Activated effector memory CD4-positive, alpha-beta T cell treated with Interleukin-2 at 50 U/mL for 16 hours (primary cell): ENCODE results near the gene CABLES1.

Experiments
- DNase-seq: peaks from one replicate; pipeline ENCODE4 v3.0.0-alpha.2; 2020

CABLES1 gene

DNA sequence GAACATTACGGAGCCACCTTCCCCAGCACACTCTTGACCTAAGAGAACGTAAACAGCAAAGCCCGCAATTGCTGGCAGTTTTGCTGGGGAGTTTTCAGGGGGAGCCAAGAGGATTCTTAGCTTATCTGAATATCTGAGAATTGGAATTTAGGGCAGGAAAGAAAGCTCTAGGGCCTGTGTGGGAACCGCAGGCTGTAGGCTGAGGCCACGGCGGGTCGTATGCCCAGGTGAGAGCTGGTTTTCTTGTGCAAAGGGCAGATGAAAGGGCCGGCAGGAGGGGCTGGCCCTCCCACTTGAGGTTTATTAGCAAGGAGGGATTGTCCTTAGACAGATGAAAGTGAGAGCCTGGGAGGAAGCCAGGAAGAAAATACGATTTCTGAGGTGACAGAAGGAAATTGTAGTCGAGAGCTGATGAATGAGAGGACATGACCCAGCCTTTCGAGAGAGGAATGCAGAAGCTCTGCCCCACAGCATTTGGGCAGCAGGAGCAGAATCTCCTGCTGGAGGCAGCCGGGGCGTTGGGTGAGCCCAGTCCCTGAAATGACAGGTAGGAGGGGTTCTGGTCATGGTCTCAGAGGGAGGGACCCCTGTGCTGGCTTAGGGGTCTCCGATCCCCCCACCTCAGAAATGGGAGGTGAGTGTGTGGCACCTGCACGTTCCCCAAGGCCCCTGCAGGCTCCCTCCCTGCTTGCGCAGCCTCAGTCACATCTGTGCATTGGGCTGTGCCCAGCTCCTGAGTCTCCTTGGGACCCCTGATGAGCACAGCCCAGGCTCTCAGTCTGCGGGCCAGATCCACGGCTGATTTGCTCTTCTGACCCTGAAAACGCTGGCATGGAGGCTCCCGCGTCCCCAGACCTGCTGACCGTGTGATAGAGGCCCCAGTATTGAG, 61.1 kb downstream of the CABLES1 start:
- no peak for DNase-seq

DNA sequence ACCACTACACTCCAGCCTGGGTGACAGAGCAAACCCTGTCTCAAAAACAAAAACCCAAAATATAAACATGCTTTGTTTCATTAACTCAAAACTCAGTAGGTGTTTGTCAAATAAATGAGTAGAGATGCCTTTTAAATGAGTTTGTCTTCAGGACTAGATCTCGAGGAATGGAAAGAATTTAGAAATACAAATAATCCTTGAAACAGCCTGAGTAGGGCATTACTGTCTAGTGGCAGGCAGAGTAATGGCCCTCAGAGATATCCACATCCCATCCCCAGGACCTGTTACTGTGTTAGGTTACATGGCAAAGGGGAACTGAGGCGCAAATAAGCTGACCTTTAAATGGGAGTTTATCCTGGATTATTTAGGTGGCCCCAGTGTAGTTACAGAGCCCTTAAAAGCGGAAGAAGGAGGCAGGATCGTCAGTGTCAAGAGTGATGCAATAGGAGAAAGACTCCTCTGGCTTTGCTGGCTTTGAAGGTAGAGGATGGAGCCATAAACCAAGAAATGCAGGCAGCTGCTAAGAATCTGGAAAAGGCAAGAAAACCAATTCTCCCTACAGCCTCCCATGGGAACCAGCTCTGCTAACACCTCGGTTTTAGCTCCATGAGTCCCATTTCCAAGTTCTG, 63.0 kb downstream of the CABLES1 start:
- no peak for DNase-seq

DNA sequence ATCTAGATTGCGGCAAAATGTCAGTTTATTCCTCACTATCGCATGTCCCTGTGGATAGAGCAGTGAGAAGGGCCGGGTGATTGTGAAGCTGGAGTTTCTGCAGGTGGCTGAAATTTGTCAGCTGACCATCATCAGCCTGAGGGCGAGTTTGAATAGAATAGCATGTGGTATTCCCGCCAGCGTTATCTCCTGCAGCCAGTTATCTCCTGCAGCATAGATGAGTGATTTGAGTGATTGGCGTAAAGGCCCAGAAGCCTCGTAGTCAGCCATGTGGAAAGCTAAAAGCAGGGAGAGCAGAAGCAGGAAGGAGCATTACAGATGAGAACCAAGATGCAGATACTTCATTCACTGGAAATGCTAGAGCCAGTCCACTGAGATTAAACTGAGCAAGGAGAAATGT, 65.5 kb downstream of the CABLES1 start:
- no peak for DNase-seq

DNA sequence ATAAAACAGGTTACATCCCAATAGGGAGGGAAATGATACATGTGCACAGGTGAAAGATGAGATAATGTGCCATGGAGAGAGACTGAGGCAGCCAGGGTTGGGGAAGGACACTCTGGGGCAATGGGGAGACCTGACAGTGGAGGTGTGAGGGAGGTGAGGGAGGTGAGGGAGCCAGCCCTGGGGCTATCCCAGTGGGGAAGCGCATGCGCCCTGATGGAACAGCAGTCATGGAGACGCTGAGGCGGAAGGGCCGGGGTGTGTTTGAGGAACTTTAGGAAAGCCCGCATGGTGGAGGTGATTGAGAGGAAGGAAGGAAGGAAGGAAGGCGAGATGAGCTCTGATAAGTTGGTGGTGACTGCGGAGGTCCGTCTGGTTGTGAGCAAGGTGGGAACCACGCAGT, 66.5 kb downstream of the CABLES1 start:
- no peak for DNase-seq

DNA sequence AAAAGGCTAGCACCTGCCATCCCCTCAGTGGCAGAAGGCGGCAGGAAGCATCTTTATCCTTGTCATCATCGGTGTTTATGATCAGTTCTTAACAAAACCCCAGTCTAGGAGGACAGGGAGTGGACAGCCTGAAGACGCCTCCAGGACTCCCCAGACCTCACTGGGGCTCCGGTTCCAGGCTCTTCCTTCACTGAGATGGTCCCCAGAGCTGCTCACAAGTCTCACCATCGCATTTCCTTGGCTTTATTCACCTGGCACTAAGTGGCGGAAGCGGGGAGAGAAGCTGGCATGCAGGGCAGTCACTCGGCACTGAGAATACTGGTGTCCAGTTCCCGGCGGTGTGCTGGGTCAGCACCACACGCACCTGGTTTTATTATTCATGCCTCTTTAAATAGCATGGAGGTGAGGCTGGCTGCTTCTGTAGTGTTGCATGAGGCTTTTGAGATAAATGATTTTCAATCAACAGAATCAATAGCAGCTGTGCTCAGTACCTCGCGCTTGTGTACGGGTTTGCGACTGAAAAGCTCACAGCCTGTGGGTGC, 68.7 kb downstream of the CABLES1 start:
- DNase-seq = no peak

DNA sequence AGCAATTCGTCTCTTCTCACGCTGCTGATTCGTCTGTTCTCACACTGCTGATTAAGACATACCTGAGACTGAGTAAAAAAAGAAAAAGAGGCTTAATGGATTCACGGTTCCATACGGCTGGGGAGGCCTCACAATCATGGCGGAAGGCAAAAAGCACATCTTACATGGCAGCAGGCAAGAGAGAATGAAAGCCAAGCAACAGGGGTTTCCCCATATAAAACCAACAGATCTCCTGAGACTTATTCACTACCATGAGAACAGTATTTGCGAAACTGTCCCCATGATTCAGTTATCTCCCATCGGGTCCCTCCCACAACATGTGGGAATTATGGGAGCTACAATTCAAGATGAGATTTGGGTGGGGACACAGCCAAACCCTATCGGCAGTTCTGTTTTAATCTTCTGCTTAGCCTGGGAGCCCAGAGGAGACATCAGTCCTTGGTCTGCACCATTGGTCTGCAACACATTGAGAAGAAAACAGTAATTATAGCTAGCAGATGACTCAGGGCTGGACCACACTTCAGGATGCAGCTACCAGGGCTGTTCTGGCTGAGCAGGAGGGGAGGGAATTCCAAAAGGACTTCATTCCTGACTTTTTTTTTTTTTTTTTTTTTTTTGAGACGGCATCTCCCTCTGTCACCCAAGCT, 69.4 kb downstream of the CABLES1 start:
- no peak for DNase-seq

DNA sequence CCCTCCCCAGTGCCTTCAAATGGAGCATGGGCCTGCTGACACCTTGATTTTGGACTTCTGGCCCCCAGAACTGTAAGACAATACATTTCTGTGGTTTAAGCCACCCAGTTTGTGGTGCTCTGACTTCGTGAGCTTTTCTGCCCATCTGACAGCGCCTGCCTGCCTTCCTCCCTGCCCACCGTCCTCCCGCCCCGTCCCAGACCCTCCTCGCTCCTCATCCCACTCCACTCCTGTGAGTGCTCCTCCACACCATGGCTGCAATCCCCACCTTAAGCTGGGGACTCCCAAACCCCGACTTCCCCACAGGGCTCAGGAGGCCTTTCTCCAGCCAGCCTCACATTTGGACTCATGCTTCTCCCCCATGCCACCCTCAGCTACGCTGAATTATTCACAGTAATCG, 70.7 kb downstream of the CABLES1 start:
- DNase-seq = no peak

DNA sequence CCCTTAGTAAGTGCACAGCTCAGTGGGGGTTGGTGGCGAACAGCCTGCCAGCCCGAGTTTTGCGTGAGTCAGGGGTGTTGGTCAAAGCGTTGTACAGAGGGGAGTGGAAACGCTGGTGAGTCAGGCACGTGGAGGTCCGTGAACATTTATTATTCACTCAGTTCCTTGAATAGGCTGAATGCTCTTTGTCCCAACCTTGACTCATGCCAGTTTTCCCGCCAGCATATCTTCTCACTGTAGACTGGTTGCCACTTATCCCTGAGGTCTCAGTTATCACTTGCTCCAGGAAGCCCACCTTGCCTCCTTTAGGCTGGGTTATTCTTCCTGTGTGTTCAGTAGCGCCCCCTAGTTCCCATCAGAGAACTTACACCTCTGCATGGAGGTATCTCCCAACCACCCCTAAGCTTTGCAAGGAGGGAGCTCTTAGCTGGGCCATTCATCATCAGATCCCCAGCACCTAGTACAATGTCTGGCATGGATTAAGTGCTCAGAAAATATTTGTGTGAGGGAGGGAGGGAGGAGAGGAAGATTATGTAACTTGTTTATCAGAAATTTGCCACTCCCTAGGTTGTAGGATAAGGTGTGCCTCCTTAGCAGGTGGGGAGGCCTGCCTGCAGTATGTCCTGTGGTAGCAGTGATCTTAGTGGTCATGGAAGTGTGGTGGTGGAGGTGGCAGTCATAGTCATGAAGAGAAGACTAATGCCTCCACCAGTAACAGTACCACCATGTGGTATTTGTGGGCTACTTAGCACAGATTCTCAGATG, 72.1 kb downstream of the CABLES1 start:
- DNase-seq = no peak

DNA sequence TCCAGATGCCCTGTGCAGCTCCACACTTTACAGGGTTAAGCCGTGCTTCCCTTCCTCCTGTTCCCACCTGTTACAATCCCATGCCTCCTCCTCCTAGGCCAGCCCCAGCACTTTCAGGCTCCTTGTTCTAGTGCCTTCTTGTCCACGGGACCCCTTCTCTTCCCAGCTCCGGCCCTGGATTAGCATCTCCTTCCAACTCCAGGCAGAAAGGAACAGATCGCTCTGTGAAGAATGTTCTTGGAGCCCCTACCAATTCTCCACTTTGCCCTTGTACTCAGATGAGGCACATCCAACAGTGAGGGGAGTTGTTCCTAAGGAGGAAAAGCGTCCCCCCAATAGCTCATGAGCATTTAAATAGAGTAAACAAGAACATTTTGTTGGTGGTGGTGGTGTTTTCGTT, 72.7 kb downstream of the CABLES1 start:
- no peak for DNase-seq

DNA sequence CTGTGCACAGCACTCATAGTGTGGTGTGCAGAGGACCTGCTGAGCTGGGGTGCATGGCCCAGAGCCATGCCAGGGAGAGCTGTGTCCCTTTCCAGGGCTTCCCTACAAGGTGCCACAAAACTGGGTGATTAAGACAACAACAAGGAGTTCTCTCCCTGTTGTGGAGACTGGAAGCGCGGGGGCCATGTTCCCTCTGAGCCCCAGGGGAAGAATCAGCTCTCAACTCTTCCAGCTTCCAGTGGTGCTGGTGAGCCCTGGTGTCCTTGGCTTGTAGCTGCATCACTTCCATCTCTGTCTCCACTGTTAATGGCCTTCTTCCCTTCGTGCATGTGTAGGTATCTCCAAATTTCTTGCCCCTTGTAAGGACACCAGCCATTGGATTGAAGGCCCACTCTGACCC, 73.3 kb downstream of the CABLES1 start:
- DNase-seq = no peak

DNA sequence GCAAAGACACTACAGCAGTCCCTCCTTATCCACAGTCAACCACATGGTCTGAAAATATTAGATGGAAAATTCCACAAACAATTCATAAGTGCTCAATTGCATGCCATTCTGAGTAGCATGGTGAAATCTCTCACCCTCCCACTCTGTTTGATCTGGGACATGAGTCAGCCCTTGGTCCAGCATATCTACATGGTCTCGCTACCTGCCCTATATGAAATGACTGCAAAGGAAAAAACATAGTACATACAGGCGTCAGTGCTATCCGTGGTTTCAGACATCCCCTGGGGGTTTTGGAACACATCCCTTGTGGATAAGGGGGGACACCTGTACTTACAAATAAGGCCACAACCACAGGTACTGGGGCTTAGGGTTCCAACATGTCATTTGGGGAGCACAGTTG, 73.7 kb downstream of the CABLES1 start:
- no peak for DNase-seq

DNA sequence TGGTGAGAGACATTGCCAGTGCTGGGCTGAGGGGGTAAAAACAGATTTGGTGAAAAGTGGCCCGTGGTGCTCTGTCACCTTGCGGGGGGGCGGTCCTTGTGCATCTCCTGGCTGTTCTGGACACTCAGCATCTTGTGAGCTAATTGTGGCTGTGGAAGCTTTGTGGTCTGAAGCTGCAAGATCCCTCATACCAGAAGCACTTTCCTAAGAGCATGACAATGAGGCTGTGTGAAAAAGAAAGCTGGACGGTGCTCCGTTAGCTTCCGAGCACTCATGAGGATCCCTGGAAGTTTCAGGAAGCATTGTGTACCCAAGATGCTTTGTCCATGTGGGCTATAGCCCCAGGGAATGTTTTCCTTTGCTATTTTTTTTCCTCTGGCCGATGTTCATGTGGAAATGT, 74.5 kb downstream of the CABLES1 start:
- DNase-seq = no peak

DNA sequence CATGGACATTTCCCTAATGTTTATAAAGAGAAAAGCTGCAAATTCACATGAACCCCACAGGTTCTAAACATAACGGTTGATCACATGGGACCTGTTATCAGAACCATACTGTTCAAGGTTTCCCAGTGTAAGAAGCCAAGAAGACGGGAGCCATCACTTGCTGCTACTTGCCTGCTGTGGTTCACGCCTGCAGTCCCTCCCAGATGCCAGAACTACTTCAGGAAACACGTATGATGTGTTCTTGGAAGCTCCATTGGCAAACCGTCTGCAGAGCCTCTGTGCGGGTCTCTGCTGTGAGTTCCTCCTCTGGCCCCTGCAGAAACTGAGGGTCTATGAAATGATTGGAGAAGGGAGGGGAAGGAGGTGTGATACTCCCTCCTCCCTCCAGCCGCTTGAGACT, 75.2 kb downstream of the CABLES1 start:
- DNase-seq = no peak

DNA sequence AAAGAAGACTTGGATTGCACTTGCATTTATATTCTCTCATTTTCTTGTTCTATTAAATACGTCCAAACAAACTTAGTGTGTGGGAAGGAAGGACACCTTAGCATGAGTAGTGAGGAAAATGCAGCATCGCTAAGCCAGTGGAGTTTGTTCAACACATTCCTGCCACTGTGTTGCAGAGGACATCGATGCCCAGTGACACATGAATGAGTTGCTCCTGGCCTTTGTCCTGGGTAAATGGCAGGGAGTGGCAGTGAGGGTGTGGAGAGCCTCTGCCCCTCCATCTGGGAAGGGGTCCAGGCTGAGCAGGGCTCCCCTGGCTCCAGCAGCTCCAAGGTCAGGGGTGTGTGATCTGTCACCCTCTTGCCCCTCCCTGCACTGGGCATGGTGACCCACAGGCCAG, 75.9 kb downstream of the CABLES1 start:
- no peak for DNase-seq

DNA sequence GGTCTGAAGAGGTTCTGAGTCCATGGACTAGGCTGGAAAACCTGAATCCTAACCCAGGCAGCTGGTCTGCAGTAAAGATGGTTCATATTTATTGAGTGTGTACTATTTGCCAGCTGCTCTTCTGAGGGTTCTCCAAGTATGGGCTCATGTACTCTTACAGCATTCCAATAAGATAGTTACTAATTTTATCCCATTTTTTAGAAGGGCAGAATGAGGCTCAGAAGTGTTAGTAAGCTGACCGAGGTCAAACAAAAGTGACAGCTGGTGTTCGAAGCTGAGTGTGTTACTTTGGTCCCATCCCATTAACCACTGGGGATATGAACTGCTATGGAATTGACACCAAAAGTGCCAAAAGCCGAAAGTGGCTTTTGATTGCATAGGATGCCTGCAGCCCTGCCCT, 76.9 kb downstream of the CABLES1 start:
- no peak for DNase-seq

DNA sequence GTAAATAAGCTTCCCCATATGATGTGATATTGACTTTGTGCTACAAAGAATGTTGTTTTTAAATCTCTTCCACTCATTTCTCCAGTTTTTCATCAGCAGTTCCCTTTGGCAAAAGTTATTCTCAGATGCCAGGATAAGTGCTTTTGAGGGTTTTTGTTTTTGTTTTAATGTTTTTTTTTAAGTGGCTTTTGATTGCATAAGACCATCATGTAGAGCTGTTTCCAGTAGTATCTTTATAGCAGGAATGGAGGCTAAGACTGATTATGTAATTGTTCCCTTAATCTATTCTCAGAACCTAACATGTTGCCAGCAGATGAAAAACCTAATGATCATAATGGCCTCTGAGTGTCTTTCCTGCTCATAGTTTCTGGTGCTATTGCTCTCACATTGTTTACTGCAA, 77.9 kb downstream of the CABLES1 start:
- DNase-seq = no peak

DNA sequence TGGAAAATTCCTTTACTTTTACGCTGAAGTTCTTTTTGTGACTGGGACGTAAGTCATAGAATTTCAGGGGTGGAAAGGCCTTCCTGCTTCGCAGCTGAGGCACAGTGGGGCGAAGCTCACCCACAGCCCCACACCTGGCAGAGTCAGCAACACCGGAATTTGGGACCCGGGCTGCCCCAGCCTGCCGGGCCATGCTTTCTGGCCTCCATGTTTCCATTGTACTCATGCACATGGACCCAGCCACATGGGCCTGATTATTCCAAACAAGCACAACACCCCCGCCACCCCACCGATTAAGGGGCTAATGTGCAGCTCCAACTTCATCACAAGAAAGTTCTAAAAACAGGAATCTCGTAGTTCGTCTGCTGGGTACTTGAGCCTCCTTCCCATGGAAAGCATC, 82.5 kb downstream of the CABLES1 start:
- DNase-seq = no peak

DNA sequence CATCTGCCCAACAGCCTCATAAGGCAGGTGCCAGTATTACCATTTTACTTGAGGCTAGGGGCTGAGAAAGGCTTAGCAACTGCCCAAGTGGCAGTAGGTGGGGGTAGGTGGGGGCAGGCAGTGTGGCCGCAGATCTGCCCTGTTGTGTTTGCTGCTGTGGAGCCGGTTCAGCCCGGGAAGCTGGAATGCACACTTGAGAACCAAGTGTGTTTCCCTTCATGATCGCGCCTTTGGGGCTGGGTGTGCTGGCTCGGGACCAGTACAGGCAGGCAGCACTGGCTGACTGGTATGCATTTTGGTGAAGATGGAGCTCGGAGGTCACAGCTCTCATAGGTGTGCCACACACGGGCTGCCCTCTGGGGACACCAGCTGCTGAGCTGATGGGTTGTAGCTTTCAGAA, 85.1 kb downstream of the CABLES1 start:
- no peak for DNase-seq

DNA sequence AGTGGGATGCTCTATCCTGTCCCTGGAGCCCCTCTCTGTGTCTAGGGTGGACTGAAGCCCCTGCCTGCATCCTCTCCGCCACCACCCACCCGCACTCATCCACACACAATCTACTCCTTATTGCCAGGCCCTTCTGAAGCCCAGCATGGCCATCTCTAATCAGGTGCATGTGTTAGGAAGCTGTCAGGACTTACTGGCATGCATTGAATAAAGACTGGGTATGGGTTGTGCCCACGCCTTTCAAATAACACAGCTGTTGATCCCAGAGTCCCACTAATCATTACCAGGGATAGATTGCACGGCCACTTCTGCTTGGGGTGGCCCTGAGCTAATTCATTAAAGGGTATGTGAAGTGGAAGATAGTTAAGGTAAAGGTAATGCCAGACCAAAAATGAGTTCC, 88.4 kb downstream of the CABLES1 start:
- no peak for DNase-seq

DNA sequence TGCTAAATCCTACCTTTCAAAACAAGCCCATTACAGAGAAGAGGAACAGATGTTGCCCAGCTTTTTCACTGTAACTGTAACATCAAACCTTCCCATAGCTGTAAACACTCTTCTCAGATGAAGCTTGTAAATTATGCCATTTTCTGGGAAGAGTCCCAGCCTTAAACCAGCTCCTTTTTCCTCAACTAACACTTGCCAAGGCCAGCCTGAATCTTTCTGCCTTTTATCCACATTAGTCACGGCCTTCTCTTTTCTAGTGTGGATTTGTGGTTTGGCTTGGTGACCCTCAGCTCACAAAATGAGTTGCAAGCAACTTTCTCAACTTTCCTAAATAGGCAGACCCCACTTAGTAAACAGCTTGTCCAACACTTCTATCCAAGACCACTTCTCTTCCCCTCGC, 90.2 kb downstream of the CABLES1 start:
- DNase-seq = no peak

DNA sequence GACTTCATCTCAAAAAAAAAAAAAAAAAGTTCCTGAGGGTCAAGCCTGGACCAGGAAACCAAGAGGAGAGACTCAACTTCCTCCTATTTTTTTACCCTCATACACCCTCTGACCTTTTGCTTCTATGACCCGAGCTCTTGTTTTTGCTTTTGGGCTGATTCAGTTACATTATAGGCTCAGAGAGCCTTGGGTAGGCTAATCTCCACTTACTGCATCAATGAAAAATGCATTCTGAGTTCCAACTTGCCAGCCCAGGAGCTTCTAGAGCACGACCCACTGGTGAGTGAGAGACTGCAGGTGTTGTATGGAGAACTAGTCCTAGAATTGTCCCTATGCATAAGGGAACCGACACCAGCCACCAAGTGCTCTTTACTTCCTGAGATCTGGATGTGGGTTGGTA, 91.1 kb downstream of the CABLES1 start:
- no peak for DNase-seq

DNA sequence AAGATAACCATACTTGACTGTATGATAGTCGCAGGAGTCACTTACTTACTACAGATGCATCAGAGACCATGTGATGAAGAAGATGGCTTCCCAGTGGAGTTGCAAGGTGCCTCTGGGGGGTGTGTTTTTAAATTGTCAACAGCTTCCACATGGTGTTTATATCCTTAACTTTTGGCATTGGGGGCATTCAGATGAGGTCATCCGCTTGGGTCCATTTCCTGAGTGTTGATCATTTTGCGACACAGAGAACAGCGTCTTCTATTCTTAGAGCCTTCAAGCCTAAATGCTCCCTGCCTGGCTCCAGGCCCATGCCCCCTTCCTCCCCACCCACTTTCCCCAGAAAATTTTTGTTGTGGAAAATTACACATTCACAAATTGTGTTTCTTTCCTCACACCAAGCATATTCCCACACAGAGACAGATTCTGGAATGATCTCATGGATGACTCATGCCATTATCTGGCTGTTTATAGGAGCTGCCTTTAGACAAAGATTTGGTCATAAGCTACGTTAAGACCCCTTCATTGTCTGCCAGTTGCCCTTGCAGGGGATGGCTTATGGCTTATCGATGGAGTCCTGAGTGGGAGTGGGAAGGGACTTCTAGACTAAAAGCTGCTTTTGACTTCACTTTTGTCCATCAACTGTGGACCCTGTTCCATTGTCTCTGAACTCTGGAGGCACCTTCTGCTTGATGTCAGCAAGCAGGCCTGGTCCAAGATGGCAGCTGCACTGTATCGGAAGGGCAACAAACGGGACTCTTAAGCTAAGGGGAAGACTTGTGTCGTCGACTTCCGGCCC, 91.8 kb downstream of the CABLES1 start:
- no peak for DNase-seq
